Heart right ventricle (tissue), 16 donors: ENCODE measurements around the gene KRT39. TPM values are rescaled to one million over a fixed set of nuclear protein-coding genes. Genes with fewer than 3 reads are reported as not detected.

Source experiments
- ATAC-seq, 8 donors: fragments of 200-7000 bp; cut with Tn5 transposase; one replicate each; pipeline ENCODE4 v1.9.1; 2020; ENCODE audit warnings: mild to moderate bottlenecking in 8 of 8, moderate library complexity in 8 of 8, moderate number of reproducible peaks in 1 of 8
- DNase-seq, 2 donors: peaks; one replicate each; pipeline ENCODE4 v3.0.0-alpha.2; 2020
- H3K27ac ChIP-seq, 10 donors: fragments of 200-600 bp; sonication (generic) in 2 of 10; one replicate each; pipeline versions ENCODE4 v1.5.0 to v1.8.0; 2020 to 2022; ENCODE audit warnings: mild to moderate bottlenecking in 3 of 10
- H3K27me3 ChIP-seq, 7 donors: fragments of 200-600 bp; one replicate each; pipeline ENCODE4 v1.8.0; 2021 to 2022; ENCODE audit warnings: mild to moderate bottlenecking in 2 of 7
- H3K36me3 ChIP-seq, 9 donors: fragments of 200-600 bp; sonication (generic) in 1 of 9; one replicate each; pipeline versions ENCODE4 v1.5.0 to v1.8.0; 2020 to 2022; ENCODE audit warnings: mild to moderate bottlenecking in 2 of 9
- H3K4me1 ChIP-seq, 9 donors: fragments of 200-600 bp; sonication (generic) in 1 of 9; one replicate each; pipeline versions ENCODE4 v1.5.0 to v1.8.0; 2020 to 2022; ENCODE audit warnings: mild to moderate bottlenecking in 4 of 9
- H3K4me3 ChIP-seq, 10 donors: fragments of 200-600 bp; sonication (generic) in 2 of 10; one replicate each; pipeline versions ENCODE4 v1.5.0 to v1.8.0; 2020 to 2022; ENCODE audit warnings: mild to moderate bottlenecking in 7 of 10, moderate library complexity in 2 of 10
- H3K9me3 ChIP-seq, 11 donors: fragments of 200-600 bp in 10 of 11; sonication (generic) in 2 of 11; one replicate each; pipeline versions ENCODE4 v1.5.0 to v1.8.0; 2013 to 2022; ENCODE audit warnings: mild to moderate bottlenecking in 2 of 11, control low read depth in 1 of 11, moderate library complexity in 1 of 11
- WGBS, 2 donors: extraction: QIAGEN DNeasy Blood & Tissue Kit; methylation state at CpG; one replicate each; pipeline ENCODE4 v1.1.7; 2013; ENCODE audit warnings: inconsistent platforms in 1 of 2; 5-methylcytosine and 5-hydroxymethylcytosine counted together
- intact Hi-C, 10 donors: fragments of 100-400 bp; cut with DNase I; formaldehyde crosslinking; loops; one replicate each; pipeline versions ENCODE4 v1.11.1 to v1.14.2; 2022
- polyA plus RNA-seq, 2 donors: library from polyadenylated mRNA; stranded (reverse); fragments of 200-250 nt; gene quantifications; one replicate each; pipeline ENCODE4 v1.2.3, GENCODE V29; 2013
- total RNA-seq, 10 donors: library from RNA; stranded (reverse); fragmentation: NEBNext Ultra II Directional in 3 of 10; extraction: Animal tissue kit (Norgen Biotek cat#: 25700) in 3 of 10; gene quantifications; one replicate each; pipeline versions ENCODE4 v1.2.1 to v1.2.4, GENCODE V29; 2021 to 2023
- TF ChIP-seq, protein P1 (sequence below), 9 donors: fragments of 200-600 bp; sonication (generic) in 2 of 9; IDR thresholded peaks; one replicate each; pipeline versions ENCODE4 v1.5.0 to v1.8.0; 2021 to 2022; ENCODE audit warnings: antibody characterized with exemption in 9 of 9, mild to moderate bottlenecking in 5 of 9, moderate library complexity in 1 of 9
- donor health status: Arrhythmogenic right ventricular cardiomyopathy.
- donor health status: ischemic (EF 13 %, LVEDD 7.1; RV severe dilation, severe dysfunction).
- donor health status: healthy with polysubstance abuse.
- donor health status: DM: no; HTN: yes; CAD: no.
- donor health status: DM: no; HTN: no; CAD: no.
- donor health status: ischemic (EF 25% LVEDD 6.9; RV normal size, moderate dysfunction).
- donor health status: ischemic (EF 25% LVEDD 5.7; RV mildly dilated, moderate dysfunction).
- donor health status: healthy.
- donor health status: DM: yes; HTN: yes; CAD: no.
- donor health status: Ischemic cardiomyopathy.
- donor health status: ischemic (EF 35%, LVEDD 5.7; RV mildly dilated, moderate dysfunction).
- donor health status: nonischemic (EF 11% LVEDD 7.7; RV severe dilation, severe dysfunction).
- donor health status: DM: yes; HTN: yes; CAD: no.
- donor health status: PGD.
- donor health status: ischemic (EF 29% LVEDD 5.4; RV normal size, mild dysfunction).
- donor health status: nonischemic (EF 23%, LVEDD 6.1; RV moderate dilation, normal function).

The KRT39 gene
- total and polyA plus RNA-seq, 12 donors: not detected

DNA sequence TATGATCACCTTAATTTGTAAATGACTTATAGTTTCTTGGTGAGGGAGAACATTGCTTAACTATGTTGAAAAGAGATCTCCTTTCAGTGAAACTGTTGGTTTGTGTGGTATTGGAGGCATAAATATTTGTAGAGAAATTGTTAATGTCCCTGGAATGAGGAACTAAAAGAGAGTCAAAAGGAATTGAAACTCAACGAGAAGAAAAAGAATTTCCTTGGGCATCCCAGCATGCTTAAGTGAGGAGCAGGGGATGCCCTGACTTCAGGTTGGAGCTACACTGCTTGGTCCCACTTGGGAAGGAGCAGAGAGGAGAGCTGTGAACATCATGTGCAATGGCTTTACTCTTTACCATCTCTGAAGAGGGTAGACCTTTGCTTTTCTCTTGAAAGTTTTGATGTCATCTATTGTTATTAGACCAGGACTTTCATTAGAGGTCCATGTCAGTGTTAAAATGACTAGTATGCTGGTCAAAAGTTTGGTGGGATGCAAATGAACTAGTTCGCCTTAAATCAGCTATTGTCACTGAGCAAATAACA lies 51.0 kb downstream of the KRT39 start:
- H3K9me3 ChIP-seq: no peaks in the 10 kb centered on the region
- peaks cover 0 to 30% (median 0%) of the 10 kb centered on the region in 9 donors for H3K4me1 ChIP-seq
- peaks cover 0 to 7% (median 0%) of the 10 kb centered on the region in 7 donors for H3K27me3 ChIP-seq
- TF ChIP-seq, protein P1, sequence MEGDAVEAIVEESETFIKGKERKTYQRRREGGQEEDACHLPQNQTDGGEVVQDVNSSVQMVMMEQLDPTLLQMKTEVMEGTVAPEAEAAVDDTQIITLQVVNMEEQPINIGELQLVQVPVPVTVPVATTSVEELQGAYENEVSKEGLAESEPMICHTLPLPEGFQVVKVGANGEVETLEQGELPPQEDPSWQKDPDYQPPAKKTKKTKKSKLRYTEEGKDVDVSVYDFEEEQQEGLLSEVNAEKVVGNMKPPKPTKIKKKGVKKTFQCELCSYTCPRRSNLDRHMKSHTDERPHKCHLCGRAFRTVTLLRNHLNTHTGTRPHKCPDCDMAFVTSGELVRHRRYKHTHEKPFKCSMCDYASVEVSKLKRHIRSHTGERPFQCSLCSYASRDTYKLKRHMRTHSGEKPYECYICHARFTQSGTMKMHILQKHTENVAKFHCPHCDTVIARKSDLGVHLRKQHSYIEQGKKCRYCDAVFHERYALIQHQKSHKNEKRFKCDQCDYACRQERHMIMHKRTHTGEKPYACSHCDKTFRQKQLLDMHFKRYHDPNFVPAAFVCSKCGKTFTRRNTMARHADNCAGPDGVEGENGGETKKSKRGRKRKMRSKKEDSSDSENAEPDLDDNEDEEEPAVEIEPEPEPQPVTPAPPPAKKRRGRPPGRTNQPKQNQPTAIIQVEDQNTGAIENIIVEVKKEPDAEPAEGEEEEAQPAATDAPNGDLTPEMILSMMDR (IDR thresholded peaks at IDR 0.05): no peak
- no peak overlapping the region for H3K4me3 ChIP-seq
- 77 to 88% methylated on average over 2 of the region's 2 CpGs for WGBS, 2 donors
- DNase-seq (no peak), ATAC-seq (no peak)
- intact Hi-C loops: loop anchor here in 4 of 10 donors (5.0 to 10.0 kb wide), 4 partner anchors 409 to 747 kb away; no protein-coding TSS in a partner anchor
- no peak overlapping the region for H3K27ac ChIP-seq
- no peaks in the 10 kb centered on the region for H3K36me3 ChIP-seq

DNA sequence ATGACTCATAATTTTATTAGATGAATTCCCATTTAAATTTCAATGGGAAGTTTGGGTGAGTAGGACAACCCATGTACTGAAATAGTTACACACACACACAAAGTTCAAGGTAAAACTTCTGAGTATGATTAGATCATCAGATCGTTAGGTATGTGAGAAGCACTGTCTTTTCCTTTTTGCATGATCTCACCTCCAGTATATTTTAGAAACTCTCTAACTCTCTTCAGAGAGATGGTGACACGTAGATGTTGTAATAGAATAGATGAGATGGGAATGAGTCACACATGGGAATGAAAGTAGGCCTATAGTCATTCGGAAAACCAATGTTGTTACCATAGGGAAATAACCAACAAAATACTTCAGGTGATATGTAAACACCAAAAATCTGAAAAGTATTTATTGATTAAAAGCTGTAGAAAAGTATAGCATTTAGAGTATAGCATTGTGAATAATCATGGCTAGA lies 51.5 kb downstream of the KRT39 start:
- Histone ChIP-seq H3K27me3 (peaks cover 0 to 7% (median 0%) of the 10 kb centered on the region in 7 donors), H3K4me3 (no peak overlapping the region), H3K9me3 (no peaks in the 10 kb centered on the region), H3K4me1 (peaks cover 0 to 35% (median 0%) of the 10 kb centered on the region in 9 donors), H3K27ac (no peak overlapping the region), H3K36me3 (no peaks in the 10 kb centered on the region)
- TF ChIP-seq, protein P1 (IDR thresholded peaks at IDR 0.05): no peak
- WGBS, 2 donors: 66 to 69% methylated on average over 3 of the region's 3 CpGs
- no peak for ATAC-seq
- DNase-seq: no peak
- intact Hi-C loops: loop anchor here in 4 of 10 donors (5.0 to 10.0 kb wide), 4 partner anchors 410 to 747 kb away; no protein-coding TSS in a partner anchor

DNA sequence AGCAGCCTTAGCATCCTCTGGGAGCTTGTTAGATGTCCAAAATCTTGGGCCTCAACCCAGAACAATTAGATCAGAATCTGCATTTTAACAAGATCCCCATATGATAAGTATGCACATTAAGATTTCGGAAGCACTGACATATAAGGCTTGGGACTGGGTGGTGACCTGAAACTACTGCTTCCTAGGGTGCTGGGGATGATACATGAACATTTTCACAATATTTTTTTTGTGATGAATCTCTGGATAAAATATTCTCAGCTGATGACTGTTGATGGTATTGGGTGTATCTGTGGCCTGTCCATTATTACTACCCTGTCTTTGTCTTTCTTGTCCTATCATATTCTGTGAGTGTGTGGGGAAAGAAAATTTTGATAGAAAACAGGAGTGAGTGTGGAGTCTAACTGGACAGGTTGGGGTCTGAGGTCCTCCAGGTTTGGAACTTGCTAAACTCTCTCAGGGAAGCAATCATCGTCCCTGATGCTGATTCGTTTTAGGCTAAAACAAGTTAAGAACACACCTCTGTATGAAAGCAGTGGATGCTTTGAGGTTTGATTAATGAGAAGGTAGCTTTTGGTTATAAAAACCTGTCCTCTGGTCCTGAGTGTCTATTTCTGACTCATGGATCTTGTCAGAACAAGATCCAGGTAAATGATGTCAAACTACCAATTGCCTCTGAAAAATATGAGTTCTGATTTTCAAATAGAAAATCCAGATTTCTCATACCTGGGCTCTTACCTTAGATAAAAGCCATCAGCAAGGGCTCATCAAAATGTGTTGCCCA lies 52.5 kb downstream of the KRT39 start:
- DNase-seq: no peak
- TF ChIP-seq, protein P1 (IDR thresholded peaks at IDR 0.05): no peak
- Histone ChIP-seq H3K36me3 (no peaks in the 10 kb centered on the region), H3K27ac (no peak overlapping the region), H3K4me3 (no peak overlapping the region), H3K9me3 (no peaks in the 10 kb centered on the region), H3K27me3 (peaks cover 0 to 7% (median 0%) of the 10 kb centered on the region in 7 donors), H3K4me1 (peaks cover 0 to 44% (median 0%) of the 10 kb centered on the region in 9 donors)
- intact Hi-C loops: loop anchor here in 7 of 10 donors (5.0 to 10.0 kb wide), 7 partner anchors 408 to 748 kb away; no protein-coding TSS in a partner anchor
- no peak for ATAC-seq
- WGBS, 2 donors: 72 to 74% methylated on average over 3 of the region's 3 CpGs

- peak overlapping the region in 1 of 10 donors; percentile 59 for H3K27ac ChIP-seq
- H3K4me3 ChIP-seq: no peak overlapping the region
- 88 to 92% methylated on average over 13 of the region's 13 CpGs for WGBS, 2 donors
- TF ChIP-seq, protein P1 (IDR thresholded peaks at IDR 0.05): no peak
- no peak for DNase-seq
- peak in 1 of 8 donors; percentile 37 for ATAC-seq
- H3K9me3 ChIP-seq: no peaks in the 10 kb centered on the region
- intact Hi-C loops: loop anchor here in 7 of 10 donors (5.0 to 10.0 kb wide), 7 partner anchors 410 to 750 kb away; no protein-coding TSS in a partner anchor
- H3K4me1 ChIP-seq: peaks cover 0 to 46% (median 0%) of the 10 kb centered on the region in 9 donors
- no peaks in the 10 kb centered on the region for H3K36me3 ChIP-seq
- H3K27me3 ChIP-seq: peaks cover 0 to 16% (median 9%) of the 10 kb centered on the region in 7 donors
These were observed 54.1 kb downstream of the KRT39 start for GRCh38 chr17:40912486-40913210.
